ENCODE data around the gene NAA20.

Gene NAA20, protein sequence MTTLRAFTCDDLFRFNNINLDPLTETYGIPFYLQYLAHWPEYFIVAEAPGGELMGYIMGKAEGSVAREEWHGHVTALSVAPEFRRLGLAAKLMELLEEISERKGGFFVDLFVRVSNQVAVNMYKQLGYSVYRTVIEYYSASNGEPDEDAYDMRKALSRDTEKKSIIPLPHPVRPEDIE

DNA sequence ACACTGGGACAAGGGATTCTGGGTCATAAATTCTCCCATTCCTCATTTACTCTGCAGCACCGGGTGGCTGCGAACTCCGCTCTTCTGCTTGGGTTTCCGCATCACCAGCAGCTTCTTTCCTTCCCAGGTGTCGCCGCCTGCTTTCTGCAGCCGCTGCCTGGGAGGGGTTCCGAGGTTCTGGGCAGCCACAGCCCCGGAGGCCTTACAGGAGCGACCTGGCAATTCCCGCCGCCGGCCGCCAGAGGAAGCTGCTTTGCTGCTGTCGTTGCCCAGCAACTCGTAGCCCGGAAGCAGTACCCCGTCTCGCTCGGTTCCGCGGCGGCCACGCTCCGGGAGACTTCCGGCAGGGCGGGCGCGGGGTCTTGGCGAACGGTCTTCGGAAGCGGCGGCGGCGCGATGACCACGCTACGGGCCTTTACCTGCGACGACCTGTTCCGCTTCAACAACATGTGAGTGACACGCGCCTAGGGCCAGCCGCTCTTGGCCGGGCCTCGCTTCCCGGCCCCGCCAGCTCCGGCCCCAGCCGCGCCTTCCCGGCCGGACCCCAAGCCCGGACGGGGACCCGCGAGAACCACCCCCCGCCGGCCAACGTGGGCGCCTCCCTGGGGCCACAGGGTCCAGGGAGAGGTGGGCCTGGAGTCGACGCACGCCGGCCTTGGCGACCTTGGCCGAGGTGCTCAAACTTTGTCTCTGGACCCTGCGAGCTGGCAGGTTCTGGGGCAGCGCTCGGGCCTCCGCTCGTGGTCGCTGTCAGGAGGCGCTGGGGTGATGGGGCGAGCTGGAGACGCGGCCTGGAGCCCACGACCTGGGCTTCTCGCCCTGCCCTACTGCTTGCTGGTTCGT lies at the start of gene NAA20:
Gene NAA20 (plus strand): TSS at position 362 of the 843 bp plus-strand sequence. CDS start 35 bp downstream, at position 397.
- peak; percentile 62 for DNase-seq

DNA sequence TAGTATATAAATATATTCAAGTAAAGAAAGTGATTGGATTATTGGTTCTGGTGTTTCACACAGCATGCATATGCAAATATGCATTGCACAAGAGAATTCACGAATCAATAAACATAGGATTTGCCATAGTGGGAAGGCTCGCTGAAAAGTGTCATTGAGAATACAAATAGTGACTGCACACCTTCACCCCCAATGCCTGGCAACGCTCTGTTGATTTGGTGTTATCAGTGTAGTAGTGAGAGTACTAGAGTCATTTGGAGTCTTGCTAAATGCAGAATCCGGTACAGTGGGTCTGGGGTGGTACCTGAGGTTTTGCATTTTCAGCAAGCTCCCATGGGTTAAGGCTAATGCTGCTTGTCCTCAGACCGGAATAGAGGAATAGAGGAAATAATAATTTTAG lies 49.7 kb upstream of the NAA20 start:
- DNase-seq, result no peak

DNA sequence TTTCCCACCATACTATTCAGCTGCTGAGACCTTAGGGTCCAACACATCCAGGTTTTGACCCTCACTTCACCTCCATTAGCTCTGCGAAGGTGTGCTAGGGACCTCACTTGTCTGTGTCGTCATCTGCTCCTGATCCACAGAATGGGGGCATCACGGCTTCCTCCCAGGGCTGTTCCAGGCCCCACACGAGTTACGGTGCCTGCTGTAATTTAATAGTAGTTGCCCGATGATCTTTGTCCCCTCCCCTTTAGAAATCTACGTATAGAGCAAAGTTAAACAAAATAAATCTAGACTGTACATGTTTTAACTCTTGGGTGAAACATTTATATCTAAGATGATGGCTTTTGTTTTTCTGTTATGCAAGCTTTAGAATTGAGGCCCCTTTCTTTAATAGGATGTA lies 49.1 kb upstream of the NAA20 start:
- no peak for DNase-seq

DNA sequence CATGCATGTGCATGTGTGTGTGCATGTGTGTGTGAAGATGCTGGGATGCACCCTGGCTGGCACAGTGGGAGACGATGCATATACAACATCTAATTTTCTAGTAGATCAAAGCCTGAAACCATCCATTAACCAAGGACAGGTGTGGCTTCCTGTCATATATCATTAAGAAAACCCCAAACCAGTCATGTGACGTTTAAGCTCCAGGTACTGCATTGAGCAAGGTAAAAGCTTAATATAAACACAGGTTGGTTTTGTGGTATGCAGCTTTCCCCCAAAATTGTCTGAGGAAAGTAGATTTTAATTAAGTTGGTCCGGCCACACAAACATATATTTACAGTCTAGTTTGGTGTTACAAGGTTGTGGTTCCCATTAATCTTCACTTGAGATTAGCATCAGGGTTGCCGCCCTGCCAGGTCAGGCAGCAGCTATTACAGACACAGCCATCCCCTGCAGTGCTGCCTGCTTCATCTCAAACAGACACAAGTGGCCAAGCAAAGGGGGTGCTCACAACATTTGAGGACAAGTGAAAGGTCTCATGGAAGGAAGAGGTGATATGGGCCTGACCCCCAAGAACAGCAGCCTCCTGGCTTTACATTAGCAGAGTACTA lies 48.6 kb upstream of the NAA20 start:
- DNase-seq, result no peak

DNA sequence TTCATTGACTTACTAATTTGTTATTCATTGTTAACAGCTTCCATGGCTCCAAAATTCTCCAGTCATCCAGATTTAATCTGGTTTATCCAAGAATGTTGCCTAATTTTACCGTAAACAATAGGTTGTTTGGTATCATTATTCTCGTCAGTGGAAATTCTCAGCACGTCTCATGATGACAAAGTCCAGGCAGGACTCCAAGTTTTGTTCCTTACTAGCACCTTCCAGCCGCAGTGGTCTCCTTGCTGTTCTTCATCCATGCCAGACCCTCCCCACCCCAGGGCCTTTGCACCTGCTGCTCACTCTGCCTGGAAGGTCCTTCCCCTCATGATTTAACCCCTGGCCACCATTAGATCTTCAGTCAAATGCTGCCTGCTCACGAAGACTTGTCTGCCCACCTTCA lies 48.1 kb upstream of the NAA20 start:
- DNase-seq, result no peak

DNA sequence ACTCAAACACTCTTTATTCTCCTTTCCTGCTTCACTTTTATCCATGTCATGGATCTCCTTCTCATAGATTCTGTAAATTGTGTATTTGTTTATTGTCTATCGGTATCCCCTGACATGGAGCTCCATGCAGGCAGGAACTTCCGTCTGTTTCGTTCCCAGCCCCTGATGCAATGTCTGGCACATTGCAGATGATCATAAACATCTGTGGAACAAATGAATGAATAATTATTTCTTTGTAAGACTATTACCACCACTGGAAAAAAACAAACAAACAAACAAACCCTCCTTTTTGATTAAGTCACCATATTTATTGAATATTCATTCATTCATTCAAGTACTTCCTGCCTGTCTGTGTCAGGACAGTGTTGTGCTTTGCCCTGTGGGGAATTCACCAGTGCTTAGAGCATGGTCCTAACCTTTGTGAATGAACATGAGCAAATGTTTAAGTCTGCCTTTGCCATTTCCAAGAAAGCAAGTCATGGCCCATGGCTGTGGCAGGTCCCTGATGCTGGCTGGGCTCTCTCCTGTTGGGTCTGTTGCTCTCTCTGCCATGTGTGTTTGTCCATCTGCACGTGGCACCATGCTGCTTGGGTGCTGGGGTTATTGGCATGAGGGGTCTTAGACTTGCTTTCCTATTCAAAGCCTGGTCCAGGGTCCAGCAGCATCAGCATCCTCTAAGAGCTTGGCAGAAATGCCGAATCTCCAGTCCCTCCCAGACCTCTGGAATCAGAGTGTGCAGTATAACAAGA lies 47.5 kb upstream of the NAA20 start:
- DNase-seq, result no peak

DNA sequence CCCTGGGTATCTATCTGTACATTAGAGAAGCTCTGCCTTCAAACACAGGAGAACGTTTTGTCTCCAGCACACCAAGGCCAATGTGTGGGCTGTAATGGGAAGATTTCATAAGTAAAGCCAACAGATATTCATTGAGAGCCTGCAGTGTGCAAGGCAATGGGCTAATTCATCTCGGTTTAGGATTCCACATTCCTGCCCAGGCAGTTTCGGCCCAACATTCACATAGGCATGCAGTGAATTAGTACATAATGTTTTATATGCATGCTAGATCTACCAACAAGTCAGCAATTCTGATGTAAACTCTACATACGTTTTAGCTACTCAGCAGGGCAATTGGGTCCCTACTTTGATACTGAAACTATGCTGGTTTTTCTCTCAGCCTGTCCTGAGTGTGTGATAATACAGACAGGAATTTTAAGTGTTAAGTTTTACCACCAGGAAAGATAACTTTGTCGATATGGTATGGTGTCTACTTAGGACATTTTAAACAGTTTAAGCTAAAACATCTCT lies 46.9 kb upstream of the NAA20 start:
- DNase-seq, result no peak

DNA sequence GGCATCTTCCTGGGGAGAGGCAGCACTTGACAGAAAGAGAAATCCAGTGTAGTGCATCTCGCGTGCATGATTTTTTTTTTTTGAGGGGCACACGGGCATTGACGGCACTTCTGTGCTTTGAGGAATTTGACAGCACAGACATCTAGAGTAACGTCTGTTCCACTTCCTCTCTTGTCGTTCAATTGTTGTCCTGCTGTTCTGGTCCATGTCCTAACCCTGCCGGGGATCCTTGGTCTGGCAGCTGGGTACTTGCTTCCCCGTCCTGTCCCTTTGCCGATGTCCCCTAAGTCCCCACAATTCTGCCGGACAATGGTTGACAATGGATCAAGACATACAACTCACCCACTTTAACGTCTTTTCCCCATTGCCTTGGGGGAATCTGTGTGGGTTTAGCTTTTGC lies 46.0 kb upstream of the NAA20 start:
- no peak for DNase-seq

DNA sequence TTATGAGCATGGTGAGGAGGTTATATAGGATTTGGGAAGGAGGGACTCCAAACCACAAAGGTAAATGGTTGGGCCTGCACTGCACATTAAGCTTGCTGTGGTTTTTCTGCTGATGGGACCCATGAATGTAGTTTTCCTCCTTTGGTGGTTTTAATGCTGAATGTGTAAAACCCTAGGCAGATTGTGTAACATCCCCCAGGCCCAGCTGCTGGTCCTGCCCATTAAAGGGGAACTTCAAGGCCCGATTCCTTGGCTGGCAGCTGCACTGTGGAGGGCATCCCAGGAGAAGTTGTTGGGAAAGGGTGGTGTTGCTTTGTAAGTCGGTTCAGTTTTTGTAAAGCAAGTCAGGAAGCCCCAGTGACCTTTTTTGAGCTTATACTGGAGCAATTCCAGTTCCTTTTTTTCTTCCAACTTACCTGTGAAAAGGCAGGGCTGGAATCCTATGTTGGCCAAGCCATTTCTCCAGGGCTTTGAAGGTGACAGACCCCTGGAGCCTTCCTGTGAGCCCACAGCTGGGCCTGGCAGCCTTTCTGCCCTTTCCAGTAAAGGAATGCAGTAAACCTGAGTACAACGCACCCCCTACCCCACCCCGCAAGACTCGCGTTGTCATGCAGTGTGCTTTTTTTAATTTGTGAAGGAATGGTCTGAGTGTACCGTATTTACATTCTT lies 43.1 kb upstream of the NAA20 start:
- no peak for DNase-seq

DNA sequence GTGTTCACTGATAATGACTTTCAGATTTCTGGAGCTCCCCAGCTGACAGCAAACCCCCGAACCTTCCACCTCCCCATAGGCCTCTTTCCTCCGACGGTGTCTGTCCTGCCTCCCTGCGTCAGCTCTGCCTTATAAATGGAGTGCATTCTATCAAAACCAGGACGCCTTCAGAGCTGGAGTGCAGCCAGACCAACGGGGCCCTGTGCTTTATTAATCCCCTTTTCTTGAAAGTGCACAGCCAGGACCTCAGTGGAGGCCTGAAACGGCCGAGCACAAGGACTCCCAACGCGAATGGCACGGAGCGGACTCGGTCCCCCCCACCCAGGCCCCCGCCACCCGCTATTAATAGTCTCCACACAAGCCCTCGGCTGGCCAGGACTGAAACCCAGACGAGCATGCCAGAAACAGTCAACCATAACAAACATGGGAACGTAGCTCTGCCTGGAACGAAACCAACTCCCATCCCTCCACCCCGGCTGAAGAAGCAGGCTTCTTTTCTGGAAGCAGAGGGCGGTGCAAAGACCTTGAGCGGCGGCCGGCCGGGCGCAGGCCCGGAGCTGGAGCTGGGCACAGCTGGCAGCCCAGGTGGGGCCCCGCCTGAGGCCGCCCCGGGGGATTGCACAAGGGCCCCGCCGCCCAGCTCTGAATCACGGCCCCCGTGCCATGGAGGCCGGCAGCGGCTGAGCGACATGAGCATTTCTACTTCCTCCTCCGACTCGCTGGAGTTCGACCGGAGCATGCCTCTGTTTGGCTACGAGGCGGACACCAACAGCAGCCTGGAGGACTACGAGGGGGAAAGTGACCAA lies 42.3 kb upstream of the NAA20 start:
- DNase-seq, result no peak

DNA sequence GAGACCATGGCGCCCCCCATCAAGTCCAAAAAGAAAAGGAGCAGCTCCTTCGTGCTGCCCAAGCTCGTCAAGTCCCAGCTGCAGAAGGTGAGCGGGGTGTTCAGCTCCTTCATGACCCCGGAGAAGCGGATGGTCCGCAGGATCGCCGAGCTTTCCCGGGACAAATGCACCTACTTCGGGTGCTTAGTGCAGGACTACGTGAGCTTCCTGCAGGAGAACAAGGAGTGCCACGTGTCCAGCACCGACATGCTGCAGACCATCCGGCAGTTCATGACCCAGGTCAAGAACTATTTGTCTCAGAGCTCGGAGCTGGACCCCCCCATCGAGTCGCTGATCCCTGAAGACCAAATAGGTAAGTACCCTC lies 41.7 kb upstream of the NAA20 start:
- no peak for DNase-seq

DNA sequence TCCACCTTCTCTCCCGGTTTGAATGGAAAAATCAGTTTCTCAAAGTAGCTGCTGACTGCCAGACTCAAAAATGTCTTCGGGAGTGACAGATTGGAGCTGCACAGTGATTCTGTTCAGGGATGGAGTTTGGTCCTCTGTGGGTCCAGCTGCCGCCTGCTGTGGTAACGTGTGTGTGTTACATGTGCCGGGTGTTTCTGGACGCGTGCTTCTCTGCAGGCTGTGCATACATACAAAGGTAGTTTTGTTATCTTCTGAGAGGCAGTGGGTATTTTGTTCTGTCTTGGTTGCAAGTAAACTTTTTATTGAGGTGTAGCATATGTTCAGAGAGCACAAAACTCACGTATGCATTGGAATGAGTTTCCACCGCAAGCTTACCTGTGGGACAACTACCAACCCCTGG lies 41.3 kb upstream of the NAA20 start:
- DNase-seq, result no peak

DNA sequence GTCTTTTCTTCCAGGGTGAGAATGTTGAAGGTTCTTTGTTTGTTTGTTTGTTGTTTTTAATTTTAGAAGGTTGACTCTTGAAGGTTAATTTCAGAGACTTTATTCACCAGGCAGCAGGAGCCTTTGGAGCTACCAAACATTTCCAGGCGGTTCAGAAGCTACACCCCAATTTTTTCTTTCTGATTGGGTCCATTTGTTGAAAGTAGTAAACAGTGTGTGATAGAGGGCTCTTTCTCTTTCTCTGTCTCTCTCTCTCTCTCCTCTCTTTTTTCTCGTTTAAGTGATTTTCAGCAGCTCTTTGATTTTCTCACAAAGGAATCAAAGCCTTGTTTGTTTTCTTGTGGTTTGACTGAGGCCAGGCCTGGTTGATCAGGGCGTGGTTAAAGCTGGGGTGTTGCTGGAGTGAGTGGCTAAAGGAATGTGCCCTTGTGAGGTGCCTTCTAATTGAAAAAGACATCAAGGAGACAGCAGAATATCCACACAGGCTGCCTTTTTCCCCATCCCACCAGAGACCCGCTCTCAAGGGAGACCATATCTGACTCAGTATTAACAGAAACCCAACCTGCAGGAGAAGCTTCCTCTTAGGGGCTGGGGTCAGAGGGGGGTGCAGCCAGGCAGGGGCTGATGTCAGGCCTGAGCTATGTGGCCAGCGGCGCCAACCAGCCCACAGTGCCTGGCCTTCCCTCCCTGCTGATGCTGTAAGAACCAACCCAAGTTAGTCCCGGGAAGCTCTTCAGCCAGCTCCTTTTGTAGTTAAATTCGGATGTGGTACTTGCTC lies 40.4 kb upstream of the NAA20 start:
- no peak for DNase-seq

DNA sequence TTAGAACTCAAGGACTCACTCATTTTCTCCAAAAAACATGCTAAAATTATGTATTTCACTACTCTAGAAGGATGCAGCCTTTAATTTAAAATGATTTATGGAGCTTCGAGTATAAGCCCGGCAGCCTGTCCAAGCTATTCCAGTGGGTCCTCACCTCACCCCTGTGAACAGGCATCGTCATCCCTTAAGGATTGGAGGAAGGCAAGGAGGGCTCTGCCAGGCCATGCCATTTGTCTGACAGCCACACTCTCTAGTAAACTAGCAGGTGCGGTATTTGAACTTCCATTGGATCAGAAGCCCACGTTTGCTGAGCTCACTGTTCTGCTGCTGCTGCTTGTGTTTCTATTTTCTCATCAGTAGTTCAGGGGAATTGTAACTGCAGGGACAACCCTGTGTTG lies 39.8 kb upstream of the NAA20 start:
- no peak for DNase-seq

DNA sequence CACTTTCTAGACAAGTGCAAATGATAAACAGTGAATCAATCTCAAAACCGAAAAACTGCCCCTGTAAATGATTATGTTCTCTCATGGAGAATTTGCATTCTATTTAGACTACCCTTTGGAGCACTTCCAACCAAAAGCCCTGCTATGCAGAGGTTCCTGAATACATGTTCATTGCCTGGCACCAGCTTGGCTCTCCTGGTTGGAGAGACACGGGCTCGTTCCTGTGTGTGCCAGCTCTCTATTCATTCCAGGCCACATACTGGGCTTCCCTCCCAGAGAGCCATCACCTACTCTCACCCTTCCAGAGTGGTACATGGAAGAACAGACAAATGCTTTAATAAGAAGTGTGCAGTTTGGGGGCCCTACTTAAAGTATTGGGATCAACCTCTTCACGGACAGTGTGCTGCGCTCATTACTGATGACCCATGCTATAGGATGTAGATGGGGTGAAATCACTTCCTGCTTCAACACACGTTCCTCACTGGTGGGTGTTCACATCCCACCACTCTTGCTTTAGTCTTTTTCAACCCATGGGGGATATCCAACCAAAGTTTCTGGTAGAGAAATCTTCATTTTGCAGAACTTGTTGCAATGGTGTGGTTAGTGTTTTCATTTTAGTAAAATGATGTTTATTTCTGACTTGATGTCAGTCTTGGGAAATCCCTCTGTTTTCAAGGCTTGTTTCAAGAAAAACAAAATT lies 38.5 kb upstream of the NAA20 start:
- DNase-seq, result no peak

DNA sequence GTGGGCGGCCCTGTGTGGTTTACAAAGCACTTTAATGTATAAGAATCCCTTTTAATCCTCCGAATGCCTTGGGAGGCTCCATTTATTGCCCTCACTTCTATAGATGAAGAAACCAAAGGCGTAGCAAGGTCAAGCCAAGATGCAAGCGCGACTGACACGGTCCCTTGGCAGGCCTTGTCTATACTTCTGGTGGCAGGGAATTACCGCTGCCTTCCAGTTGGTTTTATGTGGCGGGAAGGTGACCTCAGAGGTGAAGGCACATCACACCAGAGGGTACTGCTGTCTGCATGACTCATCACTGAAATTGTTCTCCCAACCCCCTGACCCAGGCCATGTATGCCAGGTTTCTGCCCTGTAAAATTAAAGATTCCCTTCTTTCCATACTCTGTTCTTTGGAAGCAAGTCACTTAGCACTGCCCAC lies 36.1 kb upstream of the NAA20 start:
- no peak for DNase-seq

DNA sequence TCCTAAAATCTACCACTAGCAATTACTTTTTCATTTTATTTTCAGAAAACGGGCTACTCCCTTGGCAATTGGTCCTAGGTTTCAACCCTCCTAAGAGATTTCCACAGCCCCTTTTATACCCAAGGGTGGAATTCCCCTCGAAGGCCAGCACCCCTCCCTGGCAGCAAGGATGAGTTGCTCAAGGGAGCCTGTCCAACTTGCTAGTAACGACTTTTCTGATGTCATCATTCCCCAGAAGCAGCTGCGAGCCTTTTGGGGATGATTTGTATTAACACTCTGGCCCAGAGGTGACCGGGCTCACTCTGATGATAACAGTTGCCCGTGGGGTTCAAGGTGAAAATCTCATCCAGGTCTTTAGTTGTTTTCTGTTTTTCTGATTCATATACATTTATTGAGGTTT lies 30.7 kb upstream of the NAA20 start:
- DNase-seq, result no peak

DNA sequence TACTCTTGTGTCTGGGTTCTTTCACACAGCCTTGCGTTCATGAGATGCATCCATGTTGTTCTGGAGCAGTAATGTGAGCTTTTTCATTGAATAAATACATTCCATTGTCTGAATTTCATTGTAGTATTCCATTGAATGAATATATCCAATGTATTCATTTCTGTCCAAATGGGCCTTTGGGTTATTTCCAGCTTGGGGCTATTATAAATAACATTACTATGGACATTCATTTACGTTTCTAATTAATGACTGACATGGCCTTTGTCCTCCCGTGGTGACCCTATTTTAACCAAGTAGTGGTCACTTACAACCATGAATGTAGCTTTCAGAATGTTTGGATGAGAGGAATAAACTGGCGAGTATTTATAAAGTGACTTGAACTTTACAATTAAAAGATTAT lies 30.1 kb upstream of the NAA20 start:
- DNase-seq, result no peak

DNA sequence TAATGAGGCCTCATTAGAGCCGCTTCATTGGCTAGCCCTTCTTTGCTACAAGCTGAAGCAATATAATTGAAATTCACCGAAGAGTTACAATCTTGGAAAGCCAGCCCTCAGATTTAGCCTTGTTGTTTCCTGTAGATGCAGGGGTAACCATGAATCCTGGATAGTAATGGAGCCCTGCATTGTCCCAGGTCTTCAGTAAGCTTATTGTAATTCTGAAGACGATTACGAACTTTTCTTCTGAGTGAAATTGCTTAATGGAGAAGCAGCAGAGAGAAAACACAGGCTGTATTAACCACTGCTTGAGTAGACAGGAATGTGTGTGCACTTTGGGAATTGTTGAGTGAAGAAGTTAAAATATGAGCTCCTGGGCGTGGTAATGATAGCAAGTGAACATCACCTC lies 26.3 kb upstream of the NAA20 start:
- DNase-seq, result no peak

DNA sequence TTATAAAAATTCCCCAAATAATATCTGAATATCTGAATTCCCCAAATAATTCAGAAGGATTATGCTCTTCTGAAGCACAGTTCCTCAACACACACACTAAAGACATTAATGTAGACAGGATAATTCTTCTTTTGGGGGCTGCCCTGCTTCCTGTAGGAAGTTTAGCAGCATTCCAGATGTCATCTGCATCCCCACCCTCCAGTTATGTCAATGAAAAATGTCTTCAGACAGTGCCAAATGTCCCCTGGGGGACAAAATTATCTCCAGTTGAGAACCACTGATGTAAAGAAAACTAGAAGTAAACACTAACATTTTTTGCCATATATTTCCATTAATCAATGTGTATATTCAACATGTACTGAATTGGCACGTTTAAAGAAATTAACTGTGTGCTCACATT lies 25.9 kb upstream of the NAA20 start:
- no peak for DNase-seq

DNA sequence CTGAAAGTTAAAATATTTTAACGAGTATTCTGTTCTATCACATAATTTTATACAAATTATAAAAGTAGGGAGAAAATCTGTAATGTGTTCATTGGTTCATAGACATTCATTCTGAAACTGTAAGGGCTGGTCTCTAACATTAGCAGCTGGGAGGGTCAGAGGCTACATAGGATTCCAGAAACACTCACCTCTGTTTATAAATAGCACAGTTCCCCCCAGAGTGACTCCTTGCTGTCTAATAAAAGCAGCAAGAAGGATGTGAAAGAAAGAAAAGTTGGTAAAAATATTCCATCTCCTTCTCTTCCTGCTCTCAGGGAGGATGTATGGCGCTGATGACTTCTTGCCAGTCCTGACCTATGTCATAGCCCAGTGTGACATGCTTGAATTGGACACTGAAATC lies 25.3 kb upstream of the NAA20 start:
- DNase-seq, result no peak

Data from NCI-H2107 (cell line).